ENCODE measurements around the gene IQCF5. TPM values are rescaled to one million over a fixed set of nuclear protein-coding genes. Genes with fewer than 3 reads are reported as not detected.
"Not testable (repeated sequence)": the region's sequence is repeated elsewhere in the genome, so short reads cannot be mapped to it uniquely, and the experiment has no call there.

IQCF5 gene
- not detected for total RNA-seq

- 76 to 77% methylated on average over 4 of the region's 4 CpGs for WGBS, 2 donors
- H3K27me3 ChIP-seq = no peaks in the 10 kb centered on the region
Measured at GRCh38 chr3:51875501-51875900, at the start of gene IQCF5. Gene IQCF5 (minus strand): TSS chr3:51875601. CDS start chr3:51875531, 70 bp downstream.

GRCh38 chr3:51921081-51921578, 45.7 kb upstream of the IQCF5 start:
- H3K27me3 ChIP-seq = no peaks in the 10 kb centered on the region
- no peaks in the 10 kb centered on the region for H3K4me1 ChIP-seq
- DNase-seq (ENCODE audit: low spot score in 2 of 2) = no peak
- no peaks in the 10 kb centered on the region for H3K9me3 ChIP-seq
- H3K4me3 ChIP-seq = no peak overlapping the region
- H3K27ac ChIP-seq = no peak overlapping the region
- TF ChIP-seq EP300 (IDR thresholded peaks at IDR 0.05) = no peak
- TF ChIP-seq CTCF (IDR thresholded peaks at IDR 0.05) = no peak
- no peak for TF ChIP-seq POLR2A (IDR thresholded peaks at IDR 0.05)
- WGBS, 2 donors = 75% methylated on average over 11 of the region's 11 CpGs
- no peaks in the 10 kb centered on the region for H3K36me3 ChIP-seq

More at GRCh38 chr3:51875501-51875900, at the start of gene IQCF5:
- Histone ChIP-seq H3K9me3 (peaks cover 0 to 7% (median 0%) of the 10 kb centered on the region in 4 donors), H3K36me3 (no peaks in the 10 kb centered on the region), H3K4me3 (no peak within 1 kb of the TSS), H3K4me1 (no peaks in the 10 kb centered on the region), H3K27ac (no peak within 1 kb of the TSS)
- no peak for TF ChIP-seq POLR2A (IDR thresholded peaks at IDR 0.05)
- no peak for TF ChIP-seq EP300 (IDR thresholded peaks at IDR 0.05)
- TF ChIP-seq CTCF (IDR thresholded peaks at IDR 0.05) = no peak
- DNase-seq (ENCODE audit: low spot score in 2 of 2) = no peak

- Histone ChIP-seq H3K27me3 (no peaks in the 10 kb centered on the region), H3K27ac (no peak overlapping the region), H3K4me1 (no peaks in the 10 kb centered on the region), H3K36me3 (no peaks in the 10 kb centered on the region), H3K4me3 (no peak overlapping the region), H3K9me3 (no peaks in the 10 kb centered on the region)
- WGBS, 2 donors = 32 to 43% methylated on average over 5 of the region's 5 CpGs
- no peak for DNase-seq (ENCODE audit: low spot score in 2 of 2)
- TF ChIP-seq EP300 (IDR thresholded peaks at IDR 0.05) = no peak
- no peak for TF ChIP-seq CTCF (IDR thresholded peaks at IDR 0.05)
- TF ChIP-seq POLR2A (IDR thresholded peaks at IDR 0.05) = no peak
Measured at GRCh38 chr3:51916418-51916817, 41.0 kb upstream of the IQCF5 start.

GRCh38 chr3:51908026-51908425, 32.6 kb upstream of the IQCF5 start:
- Histone ChIP-seq H3K27me3 (no peaks in the 10 kb centered on the region), H3K27ac (no peak overlapping the region), H3K36me3 (no peaks in the 10 kb centered on the region), H3K4me1 (no peaks in the 10 kb centered on the region), H3K9me3 (peaks cover 0 to 39% (median 0%) of the 10 kb centered on the region in 4 donors), H3K4me3 (no peak overlapping the region)
- TF ChIP-seq EP300 (IDR thresholded peaks at IDR 0.05) (no peak), CTCF (IDR thresholded peaks at IDR 0.05) (no peak), POLR2A (IDR thresholded peaks at IDR 0.05) (no peak)
- WGBS, 2 donors = 75 to 81% methylated on average over 4 of the region's 4 CpGs
- no peak for DNase-seq (ENCODE audit: low spot score in 2 of 2)

GRCh38 chr3:51904034-51904823, 28.8 kb upstream of the IQCF5 start:
- no peak for DNase-seq (ENCODE audit: low spot score in 2 of 2)
- H3K27ac ChIP-seq = no peak overlapping the region

GRCh38 chr3:51902361-51902760, 27.0 kb upstream of the IQCF5 start:
- not testable (repeated sequence) for H3K4me1 ChIP-seq; H3K27me3 ChIP-seq; H3K36me3 ChIP-seq; H3K27ac ChIP-seq; DNase-seq (ENCODE audit: low spot score in 2 of 2); H3K4me3 ChIP-seq
- peaks cover 0 to 13% (median 0%) of the 10 kb centered on the region in 4 donors for H3K9me3 ChIP-seq
- 69 to 70% methylated on average over 7 of the region's 7 CpGs for WGBS, 2 donors

More at GRCh38 chr3:51904034-51904823, 28.8 kb upstream of the IQCF5 start:
- H3K36me3 ChIP-seq = no peaks in the 10 kb centered on the region
- WGBS, 2 donors = 80 to 83% methylated on average over 2 of the region's 2 CpGs
- H3K27me3 ChIP-seq = no peaks in the 10 kb centered on the region
- TF ChIP-seq POLR2A (IDR thresholded peaks at IDR 0.05) (no peak), EP300 (IDR thresholded peaks at IDR 0.05) (no peak), CTCF (IDR thresholded peaks at IDR 0.05) (no peak)
- H3K4me1 ChIP-seq = no peaks in the 10 kb centered on the region
- peaks cover 0 to 24% (median 0%) of the 10 kb centered on the region in 4 donors for H3K9me3 ChIP-seq
- H3K4me3 ChIP-seq = no peak overlapping the region

- not testable (repeated sequence) for H3K27ac ChIP-seq; H3K9me3 ChIP-seq; DNase-seq (ENCODE audit: low spot score in 2 of 2); H3K36me3 ChIP-seq; H3K4me1 ChIP-seq; H3K27me3 ChIP-seq; H3K4me3 ChIP-seq
- WGBS, 2 donors = 76 to 80% methylated on average over 7 of the region's 7 CpGs
Measured at GRCh38 chr3:51900043-51900442, 24.6 kb upstream of the IQCF5 start.

All from tibial nerve (tissue), 4 donors.